H9 (cell line): ENCODE results near the gene DENND5B. TPM values are rescaled to one million over a fixed set of nuclear protein-coding genes. Genes with fewer than 3 reads are reported as not detected.

Source experiments
- DNase-seq: peaks from one replicate; pipeline ENCODE4 v3.0.0-alpha.2; 2017
- H2AFZ ChIP-seq: one replicate; pipeline ENCODE4 v1.6.1; 2013; ENCODE audit warnings: mild to moderate bottlenecking, low read length, control low read depth, moderate library complexity
- H2AK5ac ChIP-seq: 2 replicates; pipeline ENCODE4 v1.6.1; 2013; ENCODE audit warnings: low read length, control low read depth, mixed read lengths; ENCODE audit not compliant: insufficient read length
- H2BK120ac ChIP-seq: one replicate; pipeline ENCODE4 v1.6.1; 2013; ENCODE audit warnings: low read depth, mild to moderate bottlenecking, low read length, control low read depth, inconsistent platforms; ENCODE audit not compliant: poor library complexity, severe bottlenecking
- H2BK12ac ChIP-seq: 2 replicates; pipeline ENCODE4 v1.6.1; 2013; ENCODE audit warnings: low read length, control low read depth, mixed read lengths, low read depth; ENCODE audit not compliant: insufficient read length
- H2BK15ac ChIP-seq: 2 replicates; pipeline ENCODE4 v1.6.1; 2013; ENCODE audit warnings: low read depth, low read length, control low read depth
- H2BK20ac ChIP-seq: one replicate; pipeline ENCODE4 v1.6.1; 2013; ENCODE audit warnings: low read depth, mild to moderate bottlenecking, low read length, control low read depth, inconsistent platforms; ENCODE audit not compliant: poor library complexity, severe bottlenecking
- H2BK5ac ChIP-seq: 2 replicates; pipeline ENCODE4 v1.6.1; 2013; ENCODE audit warnings: low read length, control low read depth, mixed read lengths; ENCODE audit not compliant: insufficient read length
- H3K14ac ChIP-seq: 2 replicates; pipeline ENCODE4 v1.6.1; 2013; ENCODE audit warnings: low read length, control low read depth; ENCODE audit not compliant: insufficient read depth
- H3K18ac ChIP-seq: 2 replicates; pipeline ENCODE4 v1.6.1; 2013; ENCODE audit warnings: low read depth, mild to moderate bottlenecking, mixed read lengths, low read length, control low read depth; ENCODE audit not compliant: insufficient read length
- H3K23ac ChIP-seq: 2 replicates; pipeline ENCODE4 v1.6.1; 2013; ENCODE audit warnings: low read length, control low read depth, mixed read lengths, low read depth; ENCODE audit not compliant: insufficient read length
- H3K23me2 ChIP-seq: 2 replicates; pipeline ENCODE4 v1.6.1; 2013; ENCODE audit warnings: low read depth, mild to moderate bottlenecking, mixed read lengths, low read length, control low read depth; ENCODE audit not compliant: insufficient read length, poor library complexity, severe bottlenecking
- H3K27ac ChIP-seq: 2 replicates; pipeline ENCODE4 v1.5.1; 2013; ENCODE audit warnings: low read length, control low read depth, mixed read lengths, low read depth; ENCODE audit not compliant: insufficient read length
- H3K27me3 ChIP-seq: 2 replicates; pipeline ENCODE4 v1.6.1; 2013; ENCODE audit warnings: low read length, control low read depth, inconsistent platforms; ENCODE audit not compliant: insufficient read depth
- H3K4ac ChIP-seq: 2 replicates; pipeline ENCODE4 v1.6.1; 2013; ENCODE audit warnings: low read depth, mild to moderate bottlenecking, control low read depth, inconsistent platforms, low read length, moderate library complexity
- H3K4me1 ChIP-seq: 2 replicates; pipeline ENCODE4 v1.6.1; 2013; ENCODE audit warnings: low read length, control low read depth, inconsistent platforms; ENCODE audit not compliant: insufficient read depth
- H3K4me2 ChIP-seq: 2 replicates; pipeline ENCODE4 v1.6.1; 2013; ENCODE audit warnings: low read length, control low read depth, mixed read lengths; ENCODE audit not compliant: insufficient read length, insufficient read depth
- H3K56ac ChIP-seq: 2 replicates; pipeline ENCODE4 v1.6.1; 2013; ENCODE audit warnings: low read depth, mild to moderate bottlenecking, mixed read lengths, low read length, control low read depth; ENCODE audit not compliant: insufficient read length
- H3K79me1 ChIP-seq: 2 replicates; pipeline ENCODE4 v1.6.1; 2013; ENCODE audit warnings: low read depth, mild to moderate bottlenecking, moderate library complexity, low read length, control low read depth, inconsistent platforms; ENCODE audit not compliant: insufficient read depth, poor library complexity, severe bottlenecking
- H3K79me2 ChIP-seq: 2 replicates; pipeline ENCODE4 v1.6.1; 2013; ENCODE audit warnings: low read length, control low read depth, inconsistent platforms; ENCODE audit not compliant: insufficient read depth
- H3K9ac ChIP-seq: 2 replicates; pipeline ENCODE4 v1.6.1; 2013; ENCODE audit warnings: low read length, control low read depth, mixed read lengths; ENCODE audit not compliant: insufficient read length; ENCODE audit errors: extremely low read depth
- H3K9me3 ChIP-seq: one replicate; pipeline ENCODE4 v1.6.1; 2013; ENCODE audit warnings: low read depth, low read length, inconsistent platforms; ENCODE audit not compliant: control insufficient read depth
- H3T11ph ChIP-seq: one replicate; pipeline ENCODE4 v1.6.1; 2013; ENCODE audit warnings: mild to moderate bottlenecking, low read length, control low read depth, inconsistent platforms
- H4K20me1 ChIP-seq: one replicate; pipeline ENCODE4 v1.6.1; 2013; ENCODE audit not compliant: control insufficient read depth, insufficient read length, insufficient read depth
- H4K5ac ChIP-seq: 2 replicates; pipeline ENCODE4 v1.6.1; 2013; ENCODE audit warnings: low read depth, mild to moderate bottlenecking, mixed read lengths, low read length, control low read depth; ENCODE audit not compliant: insufficient read length
- H4K8ac ChIP-seq: replicated peaks from 2 replicates; pipeline ENCODE4 v1.6.1; 2013; ENCODE audit warnings: low read length, control low read depth, mixed read lengths, low read depth; ENCODE audit not compliant: insufficient read length
- H4K91ac ChIP-seq: 2 replicates; pipeline ENCODE4 v1.6.1; 2013; ENCODE audit warnings: low read depth, mild to moderate bottlenecking, moderate library complexity, mixed read lengths, low read length, control low read depth; ENCODE audit not compliant: insufficient read length
- H3K27ac Mint-ChIP-seq, 3 experiments: 2 replicates in 2 of 3; 3 replicates in 1 of 3; pipeline ENCODE4 v1.8.0; 2020 to 2021; ENCODE audit warnings: mixed read lengths in 3 of 3, mild to moderate bottlenecking in 1 of 3, moderate library complexity in 1 of 3
- H3K27me3 Mint-ChIP-seq: 2 replicates; pipeline ENCODE4 v1.8.0; 2021; ENCODE audit warnings: low read depth, mild to moderate bottlenecking, moderate library complexity, mixed read lengths
- H3K36me3 Mint-ChIP-seq, 3 experiments: 2 replicates in 2 of 3; 3 replicates in 1 of 3; pipeline ENCODE4 v1.8.0; 2020 to 2021; ENCODE audit warnings: low read depth in 3 of 3, mixed read lengths in 3 of 3; ENCODE audit not compliant: insufficient read depth in 1 of 3
- H3K4me1 Mint-ChIP-seq, 2 experiments: 2 replicates each; pipeline ENCODE4 v1.8.0; 2020; ENCODE audit warnings: mixed read lengths in 2 of 2
- H3K4me3 Mint-ChIP-seq, 2 experiments: 2 replicates in 1 of 2; 3 replicates in 1 of 2; pipeline ENCODE4 v1.8.0; 2020 to 2021; ENCODE audit warnings: mild to moderate bottlenecking in 2 of 2, mixed read lengths in 2 of 2, moderate library complexity in 1 of 2
- H3K9me3 Mint-ChIP-seq, 2 experiments: 2 replicates in 1 of 2; 3 replicates in 1 of 2; pipeline ENCODE4 v1.8.0; 2020; ENCODE audit warnings: mild to moderate bottlenecking in 2 of 2, mixed read lengths in 2 of 2, moderate library complexity in 1 of 2
- WGBS: extraction: QIAGEN DNeasy Blood & Tissue Kit; methylation state at CpG from one replicate; pipeline ENCODE4 v1.1.7; 2013; ENCODE audit warnings: missing lambda C conversion rate, low lambda C conversion rate, mixed read lengths; ENCODE audit not compliant: insufficient read length; ENCODE audit errors: extremely low coverage; 5-methylcytosine and 5-hydroxymethylcytosine counted together
- total RNA-seq: library from RNA; stranded (reverse); gene quantifications from 2 replicates; pipeline ENCODE4 v1.2.1, GENCODE V29; 2021
- TF ChIP-seq, protein P1 (sequence below): fragments of 200-600 bp; sonication (generic); conservative IDR thresholded peaks from 3 replicates; pipeline ENCODE4 v1.8.0; 2021; ENCODE audit warnings: antibody characterized with exemption, mild to moderate bottlenecking

DENND5B gene
- total RNA-seq, 1 experiment from 2014 or later, result 13.4 TPM

- H3K4me1 Mint-ChIP-seq, result peaks cover 3 to 13% of the 10 kb centered on the region in 2 experiments; a peak in 3 of 4 replicates
- Histone ChIP-seq H3T11ph (no peak overlapping the region), H3K14ac (no peak overlapping the region), H2BK12ac (no peak overlapping the region), H3K79me2 (no peaks in the 10 kb centered on the region), H4K91ac (no peak overlapping the region), H4K8ac (no peak overlapping the region), H3K79me1 (no peaks in the 10 kb centered on the region), H3K9ac (no peak overlapping the region), H3K4me1 (no peaks in the 10 kb centered on the region), H3K27me3 (no peaks in the 10 kb centered on the region), H3K56ac (no peak overlapping the region), H4K20me1 (no peaks in the 10 kb centered on the region), H2AFZ (no peak overlapping the region), H3K4ac (no peak overlapping the region), H3K9me3 (no peaks in the 10 kb centered on the region), H2BK5ac (no peak overlapping the region), H2BK15ac (no peak overlapping the region), H2BK120ac (no peak overlapping the region), H3K18ac (no peak overlapping the region), H2BK20ac (no peak overlapping the region), H2AK5ac (no peak overlapping the region), H3K23ac (no peak overlapping the region), H3K4me2 (no peak overlapping the region), H4K5ac (no peak overlapping the region), H3K23me2 (no peaks in the 10 kb centered on the region), H3K27ac (no peak overlapping the region)
- WGBS, result no CpG with 5 or more reads among the region's 16 CpGs
- H3K27ac Mint-ChIP-seq, result no peak overlapping the region
- H3K27me3 Mint-ChIP-seq, result no peaks in the 10 kb centered on the region; the same call in 1 of the 2 replicates
- no peaks in the 10 kb centered on the region; a peak in 1 of 7 replicates for H3K36me3 Mint-ChIP-seq
- no peaks in the 10 kb centered on the region for H3K9me3 Mint-ChIP-seq
- TF ChIP-seq, protein P1, sequence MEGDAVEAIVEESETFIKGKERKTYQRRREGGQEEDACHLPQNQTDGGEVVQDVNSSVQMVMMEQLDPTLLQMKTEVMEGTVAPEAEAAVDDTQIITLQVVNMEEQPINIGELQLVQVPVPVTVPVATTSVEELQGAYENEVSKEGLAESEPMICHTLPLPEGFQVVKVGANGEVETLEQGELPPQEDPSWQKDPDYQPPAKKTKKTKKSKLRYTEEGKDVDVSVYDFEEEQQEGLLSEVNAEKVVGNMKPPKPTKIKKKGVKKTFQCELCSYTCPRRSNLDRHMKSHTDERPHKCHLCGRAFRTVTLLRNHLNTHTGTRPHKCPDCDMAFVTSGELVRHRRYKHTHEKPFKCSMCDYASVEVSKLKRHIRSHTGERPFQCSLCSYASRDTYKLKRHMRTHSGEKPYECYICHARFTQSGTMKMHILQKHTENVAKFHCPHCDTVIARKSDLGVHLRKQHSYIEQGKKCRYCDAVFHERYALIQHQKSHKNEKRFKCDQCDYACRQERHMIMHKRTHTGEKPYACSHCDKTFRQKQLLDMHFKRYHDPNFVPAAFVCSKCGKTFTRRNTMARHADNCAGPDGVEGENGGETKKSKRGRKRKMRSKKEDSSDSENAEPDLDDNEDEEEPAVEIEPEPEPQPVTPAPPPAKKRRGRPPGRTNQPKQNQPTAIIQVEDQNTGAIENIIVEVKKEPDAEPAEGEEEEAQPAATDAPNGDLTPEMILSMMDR, result no peak
- DNase-seq, result no peak
- no peak overlapping the region for H3K4me3 Mint-ChIP-seq
Measured at GRCh38 chr12:31629756-31630732, 39.1 kb upstream of the DENND5B start.
